ENCODE data around the gene ITGB3. TPM values are rescaled to one million over a fixed set of nuclear protein-coding genes. Genes with fewer than 3 reads are reported as not detected.

Gene ITGB3
- total RNA-seq, 4 donors from 2014 or later = 7.9 to 26.3 (median 8.6) TPM

- no peak overlapping the region for H3K27ac ChIP-seq
- in situ Hi-C loops (cut with MboI; ENCODE audit: low pct_ligation_motif_present in 1 of 4, low pct_unique_long_range_greater_than_20kb in 1 of 4, low sequenced_read_pairs in 3 of 4) = no loop called here
- H3K4me1 ChIP-seq = peaks cover 0 to 19% (median 6%) of the 10 kb centered on the region in 4 donors
- no peak for DNase-seq
- intact Hi-C loops (cut with DNase I; ENCODE audit: low total_unique reads) = no loop called here
- TF ChIP-seq EP300 (IDR thresholded peaks at IDR 0.05; ENCODE audit: low read depth) (no peak), POLR2A (IDR thresholded peaks at IDR 0.05) (no peak), CTCF (IDR thresholded peaks at IDR 0.05) (no peak), POLR2AphosphoS5 (IDR thresholded peaks at IDR 0.05) (no peak)
- 90 to 100% methylated on average over 1 of the region's 1 CpG for WGBS, 2 donors (ENCODE audit: low coverage in 1 of 2)
- H3K9me3 ChIP-seq = no peaks in the 10 kb centered on the region
- H3K27me3 ChIP-seq = peaks cover 17% of the 10 kb centered on the region
- no peaks in the 10 kb centered on the region for H3K36me3 ChIP-seq
- no peak overlapping the region for H3K4me3 ChIP-seq
Observed at GRCh38 chr17:47251421-47251940, 2.1 kb upstream of the ITGB3 start.

GRCh38 chr17:47252209-47252608 lies 1.4 kb upstream of the ITGB3 start:
- intact Hi-C loops (cut with DNase I; ENCODE audit: low total_unique reads) (no loop called here), in situ Hi-C loops (cut with MboI; ENCODE audit: low pct_ligation_motif_present in 1 of 4, low pct_unique_long_range_greater_than_20kb in 1 of 4, low sequenced_read_pairs in 3 of 4) (no loop called here)
- Histone ChIP-seq H3K4me3 (no peak overlapping the region), H3K4me1 (peaks cover 0 to 26% (median 7%) of the 10 kb centered on the region in 4 donors), H3K9me3 (no peaks in the 10 kb centered on the region), H3K27ac (no peak overlapping the region), H3K36me3 (no peaks in the 10 kb centered on the region), H3K27me3 (peaks cover 20% of the 10 kb centered on the region)
- no peak for TF ChIP-seq POLR2AphosphoS5 (IDR thresholded peaks at IDR 0.05)
- no peak for TF ChIP-seq EP300 (IDR thresholded peaks at IDR 0.05; ENCODE audit: low read depth)
- TF ChIP-seq CTCF (IDR thresholded peaks at IDR 0.05) = no peak
- TF ChIP-seq POLR2A (IDR thresholded peaks at IDR 0.05) = no peak
- DNase-seq = no peak
- 86 to 94% methylated on average over 1 of the region's 1 CpG for WGBS, 2 donors (ENCODE audit: low coverage in 1 of 2)

GRCh38 chr17:47252766-47253512 lies 688 bp upstream of the ITGB3 start:
- Histone ChIP-seq H3K4me1 (peaks cover 0 to 31% (median 7%) of the 10 kb centered on the region in 4 donors), H3K4me3 (peak overlapping the region in 3 of 4 donors; percentile 53 to 64 (median 55)), H3K27ac (peak overlapping the region; percentile 66 to 90 (median 82)), H3K9me3 (no peaks in the 10 kb centered on the region), H3K27me3 (peaks cover 21% of the 10 kb centered on the region), H3K36me3 (no peaks in the 10 kb centered on the region)
- DNase-seq = no peak
- intact Hi-C loops (cut with DNase I; ENCODE audit: low total_unique reads) = no loop called here
- TF ChIP-seq POLR2AphosphoS5 (IDR thresholded peaks at IDR 0.05) = no peak
- TF ChIP-seq CTCF (IDR thresholded peaks at IDR 0.05) = no peak
- TF ChIP-seq EP300 (IDR thresholded peaks at IDR 0.05; ENCODE audit: low read depth) = no peak
- no peak for TF ChIP-seq POLR2A (IDR thresholded peaks at IDR 0.05)
- in situ Hi-C loops (cut with MboI; ENCODE audit: low pct_ligation_motif_present in 1 of 4, low pct_unique_long_range_greater_than_20kb in 1 of 4, low sequenced_read_pairs in 3 of 4) = no loop called here
- WGBS, 2 donors (ENCODE audit: low coverage in 1 of 2) = 67 to 68% methylated on average over 7 to 10 of the region's 10 CpGs

- Histone ChIP-seq H3K4me1 (peaks cover 0 to 35% (median 7%) of the 10 kb centered on the region in 4 donors), H3K27ac (peak overlapping the region; percentile 66 to 90 (median 82)), H3K9me3 (no peaks in the 10 kb centered on the region), H3K27me3 (peaks cover 21% of the 10 kb centered on the region), H3K4me3 (peak overlapping the region; percentile 53 to 65 (median 60)), H3K36me3 (no peaks in the 10 kb centered on the region)
- no peak for DNase-seq
- no peak for TF ChIP-seq EP300 (IDR thresholded peaks at IDR 0.05; ENCODE audit: low read depth)
- TF ChIP-seq POLR2AphosphoS5 (IDR thresholded peaks at IDR 0.05) = no peak
- TF ChIP-seq CTCF (IDR thresholded peaks at IDR 0.05) = no peak
- no peak for TF ChIP-seq POLR2A (IDR thresholded peaks at IDR 0.05)
- in situ Hi-C loops (cut with MboI; ENCODE audit: low pct_ligation_motif_present in 1 of 4, low pct_unique_long_range_greater_than_20kb in 1 of 4, low sequenced_read_pairs in 3 of 4) (no loop called here), intact Hi-C loops (cut with DNase I; ENCODE audit: low total_unique reads) (no loop called here)
- 15 to 40% methylated on average over 3 to 15 of the region's 15 CpGs for WGBS, 2 donors (ENCODE audit: low coverage in 1 of 2)
Observed at GRCh38 chr17:47254403-47254943, 846 bp downstream of the ITGB3 start.
